ENCODE data around the gene ARNT2.
"Not testable (repeated sequence)": the region's sequence is repeated elsewhere in the genome, so short reads cannot be mapped to it uniquely, and the experiment has no call there.

Gene ARNT2

GRCh38 chr15:80504931-80505330, 100.7 kb downstream of the ARNT2 start:
- TF ChIP-seq, protein P1, sequence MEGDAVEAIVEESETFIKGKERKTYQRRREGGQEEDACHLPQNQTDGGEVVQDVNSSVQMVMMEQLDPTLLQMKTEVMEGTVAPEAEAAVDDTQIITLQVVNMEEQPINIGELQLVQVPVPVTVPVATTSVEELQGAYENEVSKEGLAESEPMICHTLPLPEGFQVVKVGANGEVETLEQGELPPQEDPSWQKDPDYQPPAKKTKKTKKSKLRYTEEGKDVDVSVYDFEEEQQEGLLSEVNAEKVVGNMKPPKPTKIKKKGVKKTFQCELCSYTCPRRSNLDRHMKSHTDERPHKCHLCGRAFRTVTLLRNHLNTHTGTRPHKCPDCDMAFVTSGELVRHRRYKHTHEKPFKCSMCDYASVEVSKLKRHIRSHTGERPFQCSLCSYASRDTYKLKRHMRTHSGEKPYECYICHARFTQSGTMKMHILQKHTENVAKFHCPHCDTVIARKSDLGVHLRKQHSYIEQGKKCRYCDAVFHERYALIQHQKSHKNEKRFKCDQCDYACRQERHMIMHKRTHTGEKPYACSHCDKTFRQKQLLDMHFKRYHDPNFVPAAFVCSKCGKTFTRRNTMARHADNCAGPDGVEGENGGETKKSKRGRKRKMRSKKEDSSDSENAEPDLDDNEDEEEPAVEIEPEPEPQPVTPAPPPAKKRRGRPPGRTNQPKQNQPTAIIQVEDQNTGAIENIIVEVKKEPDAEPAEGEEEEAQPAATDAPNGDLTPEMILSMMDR (IDR thresholded peaks at IDR 0.05), result no peak
- TF ChIP-seq ZFX (IDR thresholded peaks at IDR 0.05; ENCODE audit: borderline replicate concordance), result no peak
- H3K27ac ChIP-seq, result no peak overlapping the region

DNA sequence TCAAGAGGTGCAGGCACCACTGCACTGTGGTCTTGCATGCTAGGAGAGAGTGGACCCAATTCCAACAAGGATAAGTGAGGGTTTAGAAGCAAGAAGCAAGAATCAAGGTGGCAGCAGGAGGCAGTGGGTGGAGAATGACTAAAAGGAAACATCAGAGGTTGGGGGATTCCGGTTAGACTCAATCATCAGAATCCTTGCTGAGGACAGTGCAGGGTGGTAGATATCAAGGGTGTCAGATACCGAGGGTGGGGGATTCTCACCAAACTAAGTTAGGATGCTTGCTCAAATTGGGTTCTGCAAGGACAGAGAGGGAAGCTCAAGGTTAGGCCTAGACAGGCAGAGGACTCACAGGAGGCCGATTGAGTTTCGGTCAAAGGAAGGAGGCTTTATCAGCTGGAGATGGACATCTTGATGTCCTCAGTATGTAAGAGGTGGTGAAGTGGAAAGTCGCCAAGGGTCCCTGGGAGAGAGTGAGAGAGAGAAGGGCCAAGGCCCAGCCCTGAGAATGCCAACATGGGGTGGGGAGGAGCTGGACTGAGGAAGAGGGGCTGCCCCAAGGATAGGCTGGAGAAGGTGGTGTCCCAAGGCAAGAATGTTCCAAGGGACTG, 102.2 kb downstream of the ARNT2 start:
- TF ChIP-seq ZFX (IDR thresholded peaks at IDR 0.05; ENCODE audit: borderline replicate concordance), result no peak
- TF ChIP-seq, protein P1 (IDR thresholded peaks at IDR 0.05), result no peak
- H3K27ac ChIP-seq, result no peak overlapping the region

DNA sequence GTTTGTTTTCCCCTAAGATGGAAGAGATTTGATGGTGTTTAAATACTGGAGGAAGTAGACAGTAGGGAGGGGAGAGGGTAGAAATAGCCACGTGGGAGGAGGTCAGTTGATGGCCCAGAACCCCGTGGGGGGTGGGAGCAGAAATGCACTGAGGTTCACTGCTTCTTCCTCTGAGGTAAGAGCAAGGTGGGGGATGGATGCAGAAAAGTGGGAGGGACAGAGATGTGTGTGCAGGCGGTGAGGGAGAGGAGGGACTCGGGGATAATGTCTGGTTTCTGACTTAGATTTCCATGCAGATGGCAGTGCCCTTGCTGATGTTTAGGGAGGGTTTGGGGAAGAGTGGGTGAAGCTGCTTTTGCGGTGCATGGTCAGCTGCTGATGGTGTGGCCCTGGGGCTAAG, 102.9 kb downstream of the ARNT2 start:
- no peak overlapping the region for H3K27ac ChIP-seq
- no peak for TF ChIP-seq ZFX (IDR thresholded peaks at IDR 0.05; ENCODE audit: borderline replicate concordance)
- TF ChIP-seq, protein P1 (IDR thresholded peaks at IDR 0.05), result no peak

- no peak overlapping the region for H3K27ac ChIP-seq
- TF ChIP-seq, protein P1 (IDR thresholded peaks at IDR 0.05), result no peak
- TF ChIP-seq ZFX (IDR thresholded peaks at IDR 0.05; ENCODE audit: borderline replicate concordance), result no peak
These were observed 103.6 kb downstream of the ARNT2 start for GRCh38 chr15:80507638-80508316.

- TF ChIP-seq, protein P1 (IDR thresholded peaks at IDR 0.05), result no peak
- TF ChIP-seq ZFX (IDR thresholded peaks at IDR 0.05; ENCODE audit: borderline replicate concordance), result no peak
- H3K27ac ChIP-seq, result no peak overlapping the region
These were observed 104.6 kb downstream of the ARNT2 start for GRCh38 chr15:80508783-80509182.

DNA sequence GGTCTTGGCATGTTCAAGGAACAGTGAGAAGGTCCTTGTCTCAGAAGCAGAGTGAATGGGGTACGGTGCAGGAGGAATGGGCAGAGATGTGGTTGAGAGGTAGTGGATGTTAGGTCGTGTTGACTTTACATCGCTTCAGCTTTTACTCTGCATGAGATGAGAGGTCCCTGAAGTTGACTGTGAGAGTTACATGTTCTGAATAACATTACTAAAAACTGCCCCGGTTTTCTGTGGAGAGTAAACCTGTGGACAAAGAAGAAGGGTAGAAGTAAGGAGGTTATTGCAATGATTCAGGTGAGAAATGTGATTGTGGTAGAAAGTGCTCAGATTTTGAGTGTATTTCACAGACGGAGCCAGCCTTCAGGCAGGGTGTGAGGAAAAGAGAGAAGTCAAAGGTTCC, 105.6 kb downstream of the ARNT2 start:
- H3K27ac ChIP-seq, result no peak overlapping the region
- TF ChIP-seq, protein P1 (IDR thresholded peaks at IDR 0.05), result no peak
- no peak for TF ChIP-seq ZFX (IDR thresholded peaks at IDR 0.05; ENCODE audit: borderline replicate concordance)

DNA sequence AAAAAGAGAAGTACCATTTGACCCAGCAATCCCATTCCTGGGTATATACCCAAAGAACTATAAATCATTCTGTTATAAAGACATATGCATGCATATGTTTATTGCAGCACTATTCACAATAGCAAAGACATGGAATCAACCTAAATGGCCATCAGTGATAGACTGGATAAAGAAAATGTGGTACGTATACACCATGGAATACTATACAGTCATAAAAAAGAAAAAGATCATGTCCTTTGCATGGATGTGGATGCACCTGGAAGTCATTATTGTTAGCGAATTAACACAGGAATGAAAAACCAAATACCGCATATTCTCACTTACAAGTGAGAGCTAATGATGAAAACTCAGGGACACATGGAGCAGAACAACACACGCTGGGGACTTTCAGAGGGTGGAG, 106.8 kb downstream of the ARNT2 start:
- not testable (repeated sequence) for H3K27ac ChIP-seq

All from 22Rv1 (cell line).